Frontal cortex (tissue), 4 donors: ENCODE measurements around the gene FLAD1. TPM values are rescaled to one million over a fixed set of nuclear protein-coding genes. Genes with fewer than 3 reads are reported as not detected.
"Not testable (repeated sequence)": the region's sequence is repeated elsewhere in the genome, so short reads cannot be mapped to it uniquely, and the experiment has no call there.

Experiments
- DNase-seq, 2 donors: peaks; one replicate each; pipeline ENCODE4 v3.0.0; 2012; ENCODE audit warnings: low spot score in 2 of 2
- FAIRE-seq: peaks from 2 replicates; lab custom pipeline; 2012; peaks lifted over from hg19 to GRCh38; lab: Jason Lieb, UNC
- total RNA-seq: library from RNA; depleted of rRNA; stranded (reverse); fragments of >200 nt; gene quantifications from one replicate; pipeline ENCODE4 v1.2.3, GENCODE V29; 2014
- donor health status: control.
- donor health status: control.
- donor health status: control.

FLAD1 gene
- total RNA-seq, 1 donor from 2014 or later = 17.9 TPM

GRCh38 chr1:154966111-154966510 is 17.0 kb upstream of the FLAD1 start:
- FAIRE-seq (no peak), DNase-seq (no peak)

- FAIRE-seq = no peak
- no peak for DNase-seq
Measured at GRCh38 chr1:154967331-154967950, 15.7 kb upstream of the FLAD1 start.

DNA sequence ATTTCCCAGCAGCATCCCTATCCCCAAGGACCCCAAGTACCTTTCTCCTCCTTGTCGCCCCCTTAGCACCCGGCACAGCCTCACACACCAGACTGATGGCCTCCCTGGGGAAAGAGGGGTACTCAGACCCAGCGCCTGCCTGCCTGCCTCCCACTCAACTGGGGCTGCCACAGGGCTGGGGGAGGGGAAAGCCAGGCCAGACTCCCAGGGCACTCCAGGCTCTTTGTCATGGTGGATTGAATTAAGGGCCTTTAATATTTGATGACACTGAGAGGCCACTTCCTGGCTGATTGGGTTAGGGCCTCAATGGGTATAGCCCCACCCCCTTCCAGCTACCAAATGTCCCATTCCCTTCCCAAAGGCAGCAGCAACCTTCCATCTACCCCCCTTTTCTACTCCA is 14.4 kb upstream of the FLAD1 start:
- FAIRE-seq (no peak), DNase-seq (no peak)

DNA sequence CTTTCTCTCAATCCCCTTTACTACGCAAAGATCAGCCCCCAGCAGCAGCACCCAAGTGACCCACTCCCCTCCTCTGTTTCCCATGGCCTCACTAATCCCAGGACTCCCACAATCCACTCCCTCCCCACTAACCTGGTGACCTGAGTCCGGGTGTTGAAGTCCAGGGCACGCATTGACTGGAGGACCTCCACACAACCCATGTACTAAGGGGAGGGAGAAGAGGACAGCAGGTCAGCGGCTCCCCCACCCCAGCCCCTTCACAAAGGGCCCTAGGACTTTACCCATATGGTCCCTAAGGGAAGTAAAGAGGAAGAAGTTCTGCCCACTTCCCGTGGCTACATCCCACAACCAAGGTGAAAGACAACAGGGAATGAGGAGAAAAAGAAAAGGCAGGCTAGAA is 13.9 kb upstream of the FLAD1 start:
- FAIRE-seq (no peak), DNase-seq (no peak)

DNA sequence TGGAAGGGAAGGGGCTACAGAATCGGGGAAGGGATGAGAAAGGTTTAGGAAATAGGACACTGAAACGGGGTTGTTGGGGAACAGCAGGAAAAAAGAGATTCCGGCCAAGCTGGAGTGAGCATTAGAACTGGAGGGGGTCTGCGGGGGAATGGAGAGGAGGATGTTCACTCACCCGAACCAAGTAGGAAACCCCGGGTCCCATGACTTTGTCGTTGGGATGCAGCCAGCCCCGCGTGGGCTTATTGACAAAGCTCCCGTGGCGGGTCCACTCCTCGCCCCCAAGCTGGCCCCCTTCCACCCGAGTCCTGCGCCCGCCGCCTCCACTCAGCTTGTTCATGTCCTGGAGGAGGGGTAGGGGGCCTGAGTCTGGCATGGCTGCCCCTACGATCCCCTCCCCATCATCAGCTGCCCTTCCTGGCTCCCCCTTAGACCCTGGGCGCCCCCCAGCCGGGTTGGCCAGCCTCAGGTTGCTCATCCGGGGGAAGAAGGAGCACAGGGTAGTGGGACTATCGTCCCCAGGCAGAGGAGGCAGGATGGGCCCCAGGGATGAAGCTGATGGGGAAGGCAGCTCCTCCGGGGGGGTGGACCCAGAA is 13.2 kb upstream of the FLAD1 start:
- no peak for DNase-seq
- FAIRE-seq = no peak

DNA sequence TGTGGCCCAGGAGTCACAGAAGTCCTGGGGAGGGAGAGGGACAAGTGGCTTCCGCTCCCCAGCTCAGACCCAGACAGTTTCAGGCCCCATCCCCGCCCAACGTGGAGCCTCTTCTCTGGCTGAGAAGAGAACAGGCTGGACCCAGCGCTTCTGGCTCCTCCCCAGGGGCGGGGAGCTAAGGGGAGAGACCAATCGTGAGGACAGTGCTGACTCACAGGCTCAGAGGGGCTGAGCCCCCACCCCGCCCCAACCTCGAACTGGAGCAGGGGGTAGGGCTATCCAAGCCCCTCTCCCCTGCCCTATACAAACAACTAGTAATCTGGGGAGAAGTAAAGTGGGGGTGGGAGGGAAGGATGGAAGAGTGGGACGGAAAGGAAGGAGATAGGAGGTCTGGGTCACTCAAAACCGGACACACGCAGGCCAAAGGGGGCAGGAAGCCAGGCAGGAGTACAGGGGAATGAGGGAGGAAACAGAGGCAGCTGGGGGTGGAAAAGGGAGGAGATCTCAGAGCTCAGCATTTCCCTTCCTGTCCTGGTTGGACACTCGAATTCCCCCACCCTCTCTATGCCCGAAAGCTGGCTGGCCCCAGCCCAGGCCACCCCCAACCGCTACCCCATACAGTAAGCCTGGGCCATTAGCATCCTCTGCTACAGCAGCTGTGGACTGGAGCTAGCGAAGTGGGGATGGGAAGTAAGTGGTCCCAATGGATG is 12.4 kb upstream of the FLAD1 start, which contains the start of gene SHC1:
TSS of gene SHC1 (minus strand) at position 117 of the 710 bp plus-strand sequence. CDS start 221 bp downstream, outside the sequence.
- FAIRE-seq = no peak
- DNase-seq = peak; percentile 63 to 92

DNA sequence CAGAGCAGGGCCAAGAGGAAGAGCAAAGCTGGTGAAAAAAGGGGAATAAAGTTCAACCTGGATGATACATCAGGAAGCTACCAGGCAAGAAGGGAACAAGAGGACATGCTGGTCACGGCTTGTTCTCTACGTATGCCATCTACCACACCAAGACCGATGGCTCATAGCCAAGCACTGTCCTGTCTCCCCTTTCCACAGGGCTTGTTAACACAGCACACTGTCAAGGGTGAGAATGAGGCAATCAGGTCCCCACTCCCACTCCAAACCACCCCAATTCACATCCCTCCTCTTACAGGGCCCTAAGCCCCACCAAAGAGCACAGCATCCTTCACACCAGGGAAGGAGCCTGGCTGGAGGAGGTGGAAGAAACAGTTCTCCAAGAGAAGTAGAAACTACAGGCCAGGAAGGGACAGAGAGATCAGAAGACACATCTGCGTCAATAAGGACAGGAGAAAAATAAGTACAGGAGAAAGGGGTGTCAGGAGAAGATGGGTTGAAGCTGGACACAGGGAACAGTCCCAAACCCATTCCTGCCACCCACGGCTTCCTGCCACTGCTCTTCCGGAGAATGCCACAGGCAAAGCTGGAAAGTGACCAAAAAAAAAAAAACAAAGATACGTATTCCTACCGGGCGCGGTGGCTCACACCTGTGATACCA is 11.7 kb upstream of the FLAD1 start:
- no peak for FAIRE-seq
- DNase-seq = no peak

DNA sequence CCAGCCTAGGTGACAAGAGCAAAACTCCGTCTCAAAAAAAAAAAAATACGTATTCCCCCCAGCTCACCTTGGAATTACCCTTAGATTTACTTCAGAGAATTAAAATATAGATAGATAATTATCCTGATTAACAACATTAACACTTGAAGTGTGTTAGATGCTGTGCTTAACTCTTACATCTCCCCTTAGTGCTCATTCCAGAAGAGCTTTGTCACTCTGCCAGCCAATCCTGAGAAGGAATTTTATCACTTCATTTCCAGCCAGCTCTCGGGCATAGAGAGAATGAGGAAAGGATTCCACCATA is 11.0 kb upstream of the FLAD1 start:
- no peak for FAIRE-seq
- DNase-seq = no peak

DNA sequence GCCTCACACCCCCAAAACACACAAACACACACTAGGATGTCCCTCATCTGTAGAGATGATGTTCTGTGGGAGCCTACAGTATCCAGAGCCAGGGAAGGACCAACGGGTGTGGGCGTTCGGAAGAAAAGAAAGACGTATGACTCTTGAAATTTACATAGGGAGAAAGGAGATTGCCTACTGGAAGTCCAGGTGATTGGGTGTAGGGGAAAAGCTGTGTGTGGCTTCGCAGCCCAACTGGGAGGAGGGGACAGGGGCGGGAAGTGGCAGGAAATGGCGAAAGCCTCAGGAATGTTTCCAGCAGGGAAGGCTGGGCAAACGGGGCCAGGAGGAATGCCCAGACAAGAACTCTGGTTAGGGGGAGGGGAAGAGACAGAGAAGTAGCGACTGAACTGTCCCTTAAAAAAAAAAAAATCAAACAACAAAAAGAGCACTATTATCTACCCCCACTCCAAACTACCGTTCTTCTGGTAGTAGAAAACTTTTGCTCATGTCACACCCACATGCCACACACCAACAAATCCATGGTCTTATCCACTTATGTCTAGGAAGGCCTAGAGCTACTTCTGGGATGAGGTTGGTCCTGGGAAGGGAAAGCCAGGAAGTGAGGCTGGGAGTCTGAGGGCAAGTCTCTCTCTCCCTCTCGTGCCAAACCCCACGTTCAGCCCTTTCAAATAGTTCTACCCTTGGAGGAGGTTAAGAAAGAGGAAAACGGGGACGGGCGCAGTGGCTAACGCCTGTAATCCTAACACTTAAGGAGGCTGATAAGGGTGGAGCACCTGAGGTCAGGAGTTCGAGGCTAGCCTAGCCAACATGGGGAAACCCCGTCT is 10.4 kb upstream of the FLAD1 start:
- FAIRE-seq (no peak), DNase-seq (no peak)

DNA sequence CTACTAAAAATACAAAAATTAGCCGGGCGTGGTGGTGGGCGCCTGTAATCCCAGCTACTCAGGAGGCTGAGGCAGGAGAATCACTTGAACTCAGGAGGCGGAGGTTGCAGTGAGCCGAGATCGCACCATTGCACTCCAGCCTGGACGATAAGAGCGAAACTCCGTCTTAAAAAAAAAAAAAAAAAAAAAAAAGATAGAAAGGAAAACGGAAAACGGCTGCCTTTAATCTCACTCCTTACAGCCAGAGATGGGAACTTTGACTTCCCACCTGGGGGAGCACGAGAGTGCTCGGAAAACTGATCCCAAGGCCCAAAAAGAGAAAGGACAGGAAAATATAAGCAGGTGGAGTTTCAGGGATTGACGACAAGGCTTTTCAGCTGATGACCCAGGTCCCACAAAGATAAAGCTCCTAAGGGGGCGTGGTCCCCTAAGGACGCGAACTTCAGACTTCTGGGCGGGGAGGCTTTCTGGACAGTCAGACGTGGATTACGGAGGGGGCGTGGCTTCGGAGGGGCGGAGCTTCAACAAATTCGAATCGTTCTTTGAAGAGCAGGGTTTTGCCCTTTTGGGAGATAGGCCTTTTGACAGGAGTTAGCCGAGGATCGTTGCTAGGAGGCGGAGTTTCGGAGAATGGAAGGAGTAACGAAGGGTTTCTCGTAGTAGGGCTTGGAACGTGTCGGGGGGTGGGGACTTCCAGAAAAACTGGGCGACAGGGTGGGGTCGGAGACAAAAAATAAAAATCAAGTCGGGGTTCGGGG is 9.6 kb upstream of the FLAD1 start:
- DNase-seq = peak; percentile 57 to 73
- no peak for FAIRE-seq

- peak; percentile 97 for FAIRE-seq
- peak; percentile 89 to 90 for DNase-seq
Measured at GRCh38 chr1:154974102-154974807, 8.9 kb upstream of the FLAD1 start, which contains the start of gene CKS1B. CKS1B (plus strand) TSS chr1:154974681; CDS start chr1:154974746, 65 bp downstream.

DNA sequence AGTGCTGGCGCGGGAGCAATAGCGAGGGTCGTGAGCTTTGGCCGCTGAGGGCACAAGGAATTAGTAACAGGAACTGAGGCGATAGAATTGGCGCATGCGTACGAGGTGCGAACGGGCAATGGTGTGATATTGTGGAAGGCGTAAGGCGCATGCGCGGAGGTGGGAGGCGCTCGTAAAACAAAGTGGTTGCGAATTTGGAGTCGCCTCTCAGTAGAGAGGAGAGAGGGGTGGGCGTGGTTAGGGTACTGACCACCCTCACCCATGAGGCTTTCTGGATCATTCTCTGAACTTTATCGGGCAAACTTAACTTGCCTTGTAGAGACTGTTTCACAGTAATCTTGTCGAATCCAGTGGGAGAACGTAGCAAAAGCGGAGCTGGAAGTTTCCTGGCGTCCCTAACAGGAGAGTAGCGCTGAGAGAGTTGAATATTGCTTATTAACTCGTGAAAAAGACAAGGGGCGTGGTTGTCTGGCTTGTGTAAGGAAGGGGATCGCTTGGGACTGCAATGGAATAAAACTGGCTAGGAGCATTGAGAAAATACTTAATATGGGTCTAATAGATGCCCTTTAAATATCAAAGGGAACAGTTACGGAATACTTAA is 8.2 kb upstream of the FLAD1 start:
- FAIRE-seq (no peak), DNase-seq (peak; percentile 52 to 68)

DNA sequence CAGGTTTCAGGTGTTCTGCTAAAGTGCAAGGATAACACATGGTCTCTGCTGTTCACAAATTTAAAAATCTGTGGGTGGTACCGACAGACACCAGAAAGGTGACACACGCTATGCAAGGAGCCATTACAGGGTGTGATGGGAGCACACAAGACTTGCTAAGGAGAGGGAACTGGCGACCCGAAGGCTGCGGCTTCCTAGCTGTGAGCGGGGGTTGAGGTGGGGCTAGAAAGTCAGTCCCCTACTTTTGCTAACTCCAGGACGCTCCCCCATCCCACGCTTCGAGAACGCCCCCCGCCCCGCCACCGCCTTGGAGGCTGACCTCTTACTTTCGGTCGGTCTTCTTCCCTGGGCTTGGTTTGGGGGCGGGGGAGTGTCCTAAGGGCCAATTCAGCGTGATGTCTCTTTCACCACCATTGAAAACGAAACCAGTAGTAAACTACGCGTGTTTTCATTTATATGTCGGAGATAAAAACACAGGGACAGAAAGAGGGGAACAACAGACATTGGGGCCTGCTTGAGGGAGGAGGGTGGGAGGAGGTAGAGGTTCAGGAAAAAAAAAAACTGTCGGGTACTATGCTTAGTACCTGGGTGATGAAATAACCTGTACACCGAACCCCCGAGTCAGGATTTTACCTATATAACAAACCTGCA is 7.6 kb upstream of the FLAD1 start:
- FAIRE-seq = no peak
- no peak for DNase-seq

GRCh38 chr1:154977762-154978161 is 5.4 kb upstream of the FLAD1 start:
- FAIRE-seq, DNase-seq: not testable (repeated sequence)

DNA sequence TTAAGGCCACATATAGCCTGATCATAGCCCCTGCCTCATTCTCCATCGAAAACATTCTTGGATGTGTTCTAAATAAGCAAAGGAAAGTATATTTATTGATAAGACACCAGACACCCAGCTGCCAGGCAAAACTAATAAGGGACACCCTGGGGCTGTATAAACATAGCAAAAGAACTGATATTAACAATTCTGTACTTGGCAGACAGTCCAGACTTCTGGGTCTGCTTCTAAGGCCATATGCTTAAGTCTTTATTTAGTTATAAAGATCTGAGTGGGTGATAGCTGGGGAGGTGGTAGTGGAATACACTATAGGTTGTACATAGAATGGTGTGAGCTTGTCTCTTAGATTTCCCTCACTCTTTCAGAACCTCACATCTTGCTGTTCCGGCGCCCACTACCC is 4.8 kb upstream of the FLAD1 start:
- no peak for DNase-seq
- FAIRE-seq = no peak

DNA sequence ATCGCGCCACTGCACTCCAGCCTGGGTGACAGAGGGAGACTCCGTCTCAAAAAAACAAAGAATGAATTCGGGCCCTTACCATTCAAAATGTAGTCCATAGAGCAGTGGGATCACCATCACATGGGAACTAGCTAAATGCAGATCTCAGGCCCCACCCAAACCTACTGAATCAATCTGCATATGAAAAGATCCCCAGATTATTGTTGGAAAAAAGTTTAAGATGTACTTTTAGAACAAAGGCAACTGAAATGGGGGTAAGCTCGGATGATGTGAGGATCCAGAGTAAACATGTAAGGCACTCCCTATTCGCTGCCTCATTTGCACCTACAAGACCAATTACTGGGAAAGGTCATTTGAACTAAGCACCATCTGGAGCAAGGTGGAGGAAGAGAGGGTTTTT is 803 bp upstream of the FLAD1 start:
- DNase-seq (no peak), FAIRE-seq (no peak)

DNA sequence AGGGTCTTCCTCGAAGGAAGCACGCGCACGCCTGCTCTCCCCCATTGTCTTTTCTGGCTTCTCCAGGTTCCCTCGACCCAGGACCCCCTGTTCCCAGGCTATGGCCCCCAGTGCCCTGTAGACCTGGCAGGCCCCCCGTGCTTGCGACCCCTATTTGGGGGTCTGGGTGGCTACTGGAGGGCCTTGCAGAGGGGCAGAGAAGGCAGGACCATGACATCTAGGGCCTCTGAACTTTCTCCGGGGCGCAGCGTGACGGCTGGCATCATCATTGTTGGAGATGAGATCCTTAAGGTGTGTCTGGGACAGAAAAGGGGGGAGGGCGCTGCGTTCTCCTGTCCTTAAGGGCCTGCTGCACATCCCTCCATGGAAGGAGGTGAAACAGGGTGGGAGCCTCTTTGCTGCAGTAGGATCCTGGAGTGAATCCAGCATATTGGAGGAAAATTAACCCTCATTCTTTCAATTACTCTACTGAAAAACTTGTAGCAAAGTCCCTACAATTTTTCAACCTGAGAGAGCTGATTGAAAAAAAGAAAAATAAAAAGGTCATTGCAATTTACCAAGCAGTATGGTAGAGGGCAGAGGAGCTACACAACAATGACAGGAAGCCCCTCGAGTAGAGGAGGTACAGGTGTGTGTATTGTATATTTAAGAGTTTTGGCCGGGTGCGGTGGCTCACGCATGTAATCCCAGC is 777 bp downstream of the FLAD1 start:
- no peak for FAIRE-seq

More for the DNA sequence above, 777 bp downstream of the FLAD1 start:
- DNase-seq = no peak
